Thyroid gland (tissue), 4 donors: ENCODE results near the gene GMEB2.

Source experiments
- POLR2A ChIP-seq, 2 donors: fragments of 450-650 bp; IDR thresholded peaks; one replicate each; pipeline ENCODE4 v1.6.1; 2017; ENCODE audit warnings: antibody characterized with exemption in 2 of 2, mild to moderate bottlenecking in 2 of 2, moderate library complexity in 1 of 2
- TF ChIP-seq, protein P1 (sequence below), 6 experiments: fragments of 200-600 bp in 3 of 6; fragments of 450-650 bp in 3 of 6; sonication (generic) in 3 of 6; IDR thresholded peaks; one replicate each; pipeline ENCODE4 v1.5.1; 2016 to 2019; ENCODE audit warnings: antibody characterized with exemption in 6 of 6, mild to moderate bottlenecking in 2 of 6, inconsistent platforms in 1 of 6, moderate library complexity in 1 of 6

DNA sequence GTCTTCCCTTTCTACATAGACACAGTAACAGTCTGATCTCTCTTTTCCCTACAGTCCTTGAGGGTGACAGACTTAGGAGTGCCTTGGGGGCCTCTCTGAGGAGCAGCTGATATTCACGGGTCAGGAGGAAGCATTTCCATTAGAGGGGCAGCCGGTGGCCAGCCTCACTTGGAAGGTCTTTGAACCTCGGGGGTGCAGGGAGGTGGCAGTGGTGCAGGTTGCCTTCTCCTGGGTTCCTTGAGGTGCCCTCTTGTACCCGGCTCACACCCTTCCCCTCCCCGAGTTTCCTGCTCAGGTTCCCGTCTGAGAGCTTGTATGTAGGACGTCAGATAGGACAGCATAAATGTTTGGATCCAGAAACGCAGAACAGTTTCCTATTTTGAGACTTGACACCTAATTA is 33.7 kb upstream of the GMEB2 start:
- no peak for TF ChIP-seq POLR2A (IDR thresholded peaks at IDR 0.05)
- TF ChIP-seq, protein P1, sequence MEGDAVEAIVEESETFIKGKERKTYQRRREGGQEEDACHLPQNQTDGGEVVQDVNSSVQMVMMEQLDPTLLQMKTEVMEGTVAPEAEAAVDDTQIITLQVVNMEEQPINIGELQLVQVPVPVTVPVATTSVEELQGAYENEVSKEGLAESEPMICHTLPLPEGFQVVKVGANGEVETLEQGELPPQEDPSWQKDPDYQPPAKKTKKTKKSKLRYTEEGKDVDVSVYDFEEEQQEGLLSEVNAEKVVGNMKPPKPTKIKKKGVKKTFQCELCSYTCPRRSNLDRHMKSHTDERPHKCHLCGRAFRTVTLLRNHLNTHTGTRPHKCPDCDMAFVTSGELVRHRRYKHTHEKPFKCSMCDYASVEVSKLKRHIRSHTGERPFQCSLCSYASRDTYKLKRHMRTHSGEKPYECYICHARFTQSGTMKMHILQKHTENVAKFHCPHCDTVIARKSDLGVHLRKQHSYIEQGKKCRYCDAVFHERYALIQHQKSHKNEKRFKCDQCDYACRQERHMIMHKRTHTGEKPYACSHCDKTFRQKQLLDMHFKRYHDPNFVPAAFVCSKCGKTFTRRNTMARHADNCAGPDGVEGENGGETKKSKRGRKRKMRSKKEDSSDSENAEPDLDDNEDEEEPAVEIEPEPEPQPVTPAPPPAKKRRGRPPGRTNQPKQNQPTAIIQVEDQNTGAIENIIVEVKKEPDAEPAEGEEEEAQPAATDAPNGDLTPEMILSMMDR (IDR thresholded peaks at IDR 0.05) = no peak
